ENCODE results near the gene ANAPC1.
"Not testable (repeated sequence)": the region's sequence is repeated elsewhere in the genome, so short reads cannot be mapped to it uniquely, and the experiment has no call there.

DNA sequence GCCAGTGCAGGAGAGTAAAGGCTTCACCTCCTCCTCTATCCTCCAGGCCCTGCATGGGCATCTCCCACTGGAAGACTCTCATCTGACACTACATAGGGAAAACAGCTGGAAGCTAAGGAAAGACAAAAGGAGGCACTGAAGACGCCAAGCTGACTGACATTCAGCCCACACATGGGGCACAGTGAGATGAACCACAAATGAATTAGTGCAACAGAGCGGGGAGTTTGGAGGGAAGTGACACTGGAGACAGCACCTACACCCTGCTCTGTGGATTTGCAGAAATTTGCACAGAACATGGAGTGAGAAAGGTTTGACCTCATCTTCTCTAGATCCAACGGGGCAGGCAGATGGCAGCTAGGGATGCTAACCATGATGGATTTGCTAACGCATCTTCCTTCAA lies 119.8 kb downstream of the ANAPC1 start:
- TF ChIP-seq, protein P1, sequence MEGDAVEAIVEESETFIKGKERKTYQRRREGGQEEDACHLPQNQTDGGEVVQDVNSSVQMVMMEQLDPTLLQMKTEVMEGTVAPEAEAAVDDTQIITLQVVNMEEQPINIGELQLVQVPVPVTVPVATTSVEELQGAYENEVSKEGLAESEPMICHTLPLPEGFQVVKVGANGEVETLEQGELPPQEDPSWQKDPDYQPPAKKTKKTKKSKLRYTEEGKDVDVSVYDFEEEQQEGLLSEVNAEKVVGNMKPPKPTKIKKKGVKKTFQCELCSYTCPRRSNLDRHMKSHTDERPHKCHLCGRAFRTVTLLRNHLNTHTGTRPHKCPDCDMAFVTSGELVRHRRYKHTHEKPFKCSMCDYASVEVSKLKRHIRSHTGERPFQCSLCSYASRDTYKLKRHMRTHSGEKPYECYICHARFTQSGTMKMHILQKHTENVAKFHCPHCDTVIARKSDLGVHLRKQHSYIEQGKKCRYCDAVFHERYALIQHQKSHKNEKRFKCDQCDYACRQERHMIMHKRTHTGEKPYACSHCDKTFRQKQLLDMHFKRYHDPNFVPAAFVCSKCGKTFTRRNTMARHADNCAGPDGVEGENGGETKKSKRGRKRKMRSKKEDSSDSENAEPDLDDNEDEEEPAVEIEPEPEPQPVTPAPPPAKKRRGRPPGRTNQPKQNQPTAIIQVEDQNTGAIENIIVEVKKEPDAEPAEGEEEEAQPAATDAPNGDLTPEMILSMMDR (IDR thresholded peaks at IDR 0.05; ENCODE audit: low read length), result not testable (repeated sequence)
- not testable (repeated sequence) for TF ChIP-seq EZH2 (IDR thresholded peaks at IDR 0.05; ENCODE audit: borderline replicate concordance, low read length)
